ENCODE measurements around the gene SLC28A1. TPM values are rescaled to one million over a fixed set of nuclear protein-coding genes. Genes with fewer than 3 reads are reported as not detected.

SLC28A1 gene
- total RNA-seq, 1 experiment from 2014 or later = 1.1 TPM

DNA sequence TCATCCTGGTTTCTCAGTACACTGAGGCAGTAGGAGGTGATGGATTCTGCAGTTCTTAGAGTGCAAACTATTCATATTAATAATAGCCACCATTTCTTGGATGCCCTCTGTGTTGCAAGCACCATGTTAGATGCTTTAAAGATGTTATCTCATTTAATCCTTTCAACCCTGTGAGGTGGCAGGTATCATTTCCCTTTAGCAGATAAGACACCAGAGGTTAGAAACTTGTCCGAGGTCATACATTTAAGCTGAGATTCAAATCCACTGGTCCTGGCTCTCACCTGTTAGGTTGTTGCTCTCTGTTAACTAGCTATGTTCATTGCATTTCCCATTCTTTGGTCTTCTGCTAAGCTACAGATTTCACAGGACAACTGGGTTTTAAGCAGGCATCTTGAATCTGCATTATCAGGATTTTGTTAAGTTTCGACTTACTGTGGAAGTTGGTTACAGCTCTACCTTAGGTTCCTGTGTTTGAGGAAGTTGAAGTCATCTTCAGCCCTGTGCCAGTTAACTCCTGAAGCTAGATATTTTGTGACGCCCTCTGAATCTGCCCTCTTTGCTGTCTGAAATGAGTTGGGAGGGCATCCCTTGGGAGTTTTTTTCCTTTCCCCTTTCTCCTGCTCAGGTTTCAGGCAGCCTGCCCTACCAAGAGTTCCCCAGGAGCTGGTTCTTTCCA lies 103.6 kb downstream of the SLC28A1 start:
- no peak for ATAC-seq
- no peaks in the 10 kb centered on the region for H3K9me3 ChIP-seq (ENCODE audit: low read length)
- H3K79me2 ChIP-seq (ENCODE audit: low read length) = peaks cover 97% of the 10 kb centered on the region
- no peak overlapping the region for H3K27ac ChIP-seq (ENCODE audit: low read length)
- no peak overlapping the region for H3K4me3 ChIP-seq (ENCODE audit: low read length)
- H3K36me3 ChIP-seq (ENCODE audit: low read depth, low read length) = no peaks in the 10 kb centered on the region
- ChIA-PET CTCF (no interaction called here), POLR2A (ENCODE audit: unreplicated experiment) (no interaction called here)
- H3K27me3 ChIP-seq (ENCODE audit: low read length) = no peaks in the 10 kb centered on the region
- no peak overlapping the region for H3K9ac ChIP-seq (ENCODE audit: low read length)
- H4K20me1 ChIP-seq (ENCODE audit: low read length) = peaks cover 34% of the 10 kb centered on the region
- no peak overlapping the region for H2AFZ ChIP-seq (ENCODE audit: low read length)
- peaks cover 35% of the 10 kb centered on the region for H3K4me1 ChIP-seq (ENCODE audit: insufficient read depth, low read length)
- TF ChIP-seq EZH2 (IDR thresholded peaks at IDR 0.05; ENCODE audit: low read length, unreplicated experiment) (no peak), EZH2phosphoT487 (IDR thresholded peaks at IDR 0.05; ENCODE audit: borderline replicate concordance, low read length) (no peak)
- TF ChIP-seq, protein P1, sequence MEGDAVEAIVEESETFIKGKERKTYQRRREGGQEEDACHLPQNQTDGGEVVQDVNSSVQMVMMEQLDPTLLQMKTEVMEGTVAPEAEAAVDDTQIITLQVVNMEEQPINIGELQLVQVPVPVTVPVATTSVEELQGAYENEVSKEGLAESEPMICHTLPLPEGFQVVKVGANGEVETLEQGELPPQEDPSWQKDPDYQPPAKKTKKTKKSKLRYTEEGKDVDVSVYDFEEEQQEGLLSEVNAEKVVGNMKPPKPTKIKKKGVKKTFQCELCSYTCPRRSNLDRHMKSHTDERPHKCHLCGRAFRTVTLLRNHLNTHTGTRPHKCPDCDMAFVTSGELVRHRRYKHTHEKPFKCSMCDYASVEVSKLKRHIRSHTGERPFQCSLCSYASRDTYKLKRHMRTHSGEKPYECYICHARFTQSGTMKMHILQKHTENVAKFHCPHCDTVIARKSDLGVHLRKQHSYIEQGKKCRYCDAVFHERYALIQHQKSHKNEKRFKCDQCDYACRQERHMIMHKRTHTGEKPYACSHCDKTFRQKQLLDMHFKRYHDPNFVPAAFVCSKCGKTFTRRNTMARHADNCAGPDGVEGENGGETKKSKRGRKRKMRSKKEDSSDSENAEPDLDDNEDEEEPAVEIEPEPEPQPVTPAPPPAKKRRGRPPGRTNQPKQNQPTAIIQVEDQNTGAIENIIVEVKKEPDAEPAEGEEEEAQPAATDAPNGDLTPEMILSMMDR (conservative IDR thresholded peaks at IDR 0.05; ENCODE audit: low read depth, low read length) = no peak
- DNase-seq = no peak
- no peak overlapping the region for H3K4me2 ChIP-seq (ENCODE audit: low read length)
- intact Hi-C loops (cut with micrococcal nuclease) = no loop called here
- peaks cover 8% of the 10 kb centered on the region for H3F3A ChIP-seq (ENCODE audit: low read length, unreplicated experiment)
- no peaks in the 10 kb centered on the region for H3K9me2 ChIP-seq (replicated peaks; ENCODE audit: low read length)
- BruUV-seq (replicated peaks) = no TSS peak

GRCh38 chr15:84988909-84989644 lies 104.6 kb downstream of the SLC28A1 start:
- ChIA-PET CTCF (no interaction called here), POLR2A (ENCODE audit: unreplicated experiment) (interaction anchor here (0.5 kb wide), 1 partner anchor 17 kb away, joined by 4 read pairs; no protein-coding TSS in a partner anchor)
- Histone ChIP-seq H3K27me3 (ENCODE audit: low read length) (no peaks in the 10 kb centered on the region), H3K4me3 (ENCODE audit: low read length) (no peak overlapping the region), H3K9ac (ENCODE audit: low read length) (no peak overlapping the region), H3K4me1 (ENCODE audit: insufficient read depth, low read length) (peaks cover 39% of the 10 kb centered on the region), H3K79me2 (ENCODE audit: low read length) (peaks cover 97% of the 10 kb centered on the region), H3K27ac (ENCODE audit: low read length) (no peak overlapping the region), H3K9me2 (replicated peaks; ENCODE audit: low read length) (no peaks in the 10 kb centered on the region), H3K4me2 (ENCODE audit: low read length) (no peak overlapping the region), H4K20me1 (ENCODE audit: low read length) (peaks cover 25% of the 10 kb centered on the region), H3F3A (ENCODE audit: low read length, unreplicated experiment) (peaks cover 8% of the 10 kb centered on the region), H3K9me3 (ENCODE audit: low read length) (no peaks in the 10 kb centered on the region), H3K36me3 (ENCODE audit: low read depth, low read length) (no peaks in the 10 kb centered on the region), H2AFZ (ENCODE audit: low read length) (no peak overlapping the region)
- intact Hi-C loops (cut with micrococcal nuclease) = no loop called here
- no peak for DNase-seq
- TF ChIP-seq, protein P1 (conservative IDR thresholded peaks at IDR 0.05; ENCODE audit: low read depth, low read length) = no peak
- no peak for TF ChIP-seq EZH2phosphoT487 (IDR thresholded peaks at IDR 0.05; ENCODE audit: borderline replicate concordance, low read length)
- TF ChIP-seq EZH2 (IDR thresholded peaks at IDR 0.05; ENCODE audit: low read length, unreplicated experiment) = no peak
- ATAC-seq = no peak
- BruUV-seq (replicated peaks) = no TSS peak

DNA sequence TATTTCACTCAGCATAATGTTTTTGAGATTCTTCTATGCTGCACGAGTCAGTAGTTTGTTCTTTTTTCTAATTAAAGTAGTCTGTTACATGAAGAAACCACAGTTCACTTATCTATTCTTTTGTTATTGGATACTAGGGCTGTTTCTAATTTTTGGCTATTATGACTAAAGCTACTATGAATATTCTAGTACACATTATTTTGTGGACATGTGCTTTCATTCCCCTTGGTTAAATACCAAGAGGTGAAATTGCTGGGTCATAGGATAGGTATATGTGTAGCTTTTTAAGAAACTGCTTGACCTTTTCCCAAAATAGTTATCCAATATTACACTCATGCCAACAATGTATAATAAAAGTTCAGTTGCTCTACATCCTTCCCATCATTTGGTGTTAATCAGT lies 106.0 kb downstream of the SLC28A1 start:
- no TSS peak for BruUV-seq (replicated peaks)
- H3K4me3 ChIP-seq (ENCODE audit: low read length) = no peak overlapping the region
- ChIA-PET POLR2A (ENCODE audit: unreplicated experiment) (no interaction called here), CTCF (interaction anchor here (0.5 kb wide), 1 partner anchor 360 kb away, joined by 7 read pairs; no protein-coding TSS in a partner anchor)
- DNase-seq = no peak
- no peaks in the 10 kb centered on the region for H3K9me3 ChIP-seq (ENCODE audit: low read length)
- H3K36me3 ChIP-seq (ENCODE audit: low read depth, low read length) = no peaks in the 10 kb centered on the region
- H2AFZ ChIP-seq (ENCODE audit: low read length) = no peak overlapping the region
- no peak for ATAC-seq
- H3F3A ChIP-seq (ENCODE audit: low read length, unreplicated experiment) = peaks cover 8% of the 10 kb centered on the region
- TF ChIP-seq EZH2 (IDR thresholded peaks at IDR 0.05; ENCODE audit: low read length, unreplicated experiment) (no peak), EZH2phosphoT487 (IDR thresholded peaks at IDR 0.05; ENCODE audit: borderline replicate concordance, low read length) (no peak)
- TF ChIP-seq, protein P1 (conservative IDR thresholded peaks at IDR 0.05; ENCODE audit: low read depth, low read length) = no peak
- H3K9me2 ChIP-seq (replicated peaks; ENCODE audit: low read length) = no peaks in the 10 kb centered on the region
- no peak overlapping the region for H3K9ac ChIP-seq (ENCODE audit: low read length)
- no peak overlapping the region for H3K4me2 ChIP-seq (ENCODE audit: low read length)
- H4K20me1 ChIP-seq (ENCODE audit: low read length) = peaks cover 12% of the 10 kb centered on the region; the same call in 1 of the 2 replicates
- no peaks in the 10 kb centered on the region for H3K27me3 ChIP-seq (ENCODE audit: low read length)
- peaks cover 25% of the 10 kb centered on the region for H3K4me1 ChIP-seq (ENCODE audit: insufficient read depth, low read length)
- no peak overlapping the region for H3K27ac ChIP-seq (ENCODE audit: low read length)
- peaks cover 97% of the 10 kb centered on the region for H3K79me2 ChIP-seq (ENCODE audit: low read length)
- intact Hi-C loops (cut with micrococcal nuclease) = no loop called here
